ENCODE data around the gene NLGN4Y. TPM values are rescaled to one million over a fixed set of nuclear protein-coding genes. Genes with fewer than 3 reads are reported as not detected.

Gene NLGN4Y
- total RNA-seq, 1 experiment from 2014 or later, result not detected

DNA sequence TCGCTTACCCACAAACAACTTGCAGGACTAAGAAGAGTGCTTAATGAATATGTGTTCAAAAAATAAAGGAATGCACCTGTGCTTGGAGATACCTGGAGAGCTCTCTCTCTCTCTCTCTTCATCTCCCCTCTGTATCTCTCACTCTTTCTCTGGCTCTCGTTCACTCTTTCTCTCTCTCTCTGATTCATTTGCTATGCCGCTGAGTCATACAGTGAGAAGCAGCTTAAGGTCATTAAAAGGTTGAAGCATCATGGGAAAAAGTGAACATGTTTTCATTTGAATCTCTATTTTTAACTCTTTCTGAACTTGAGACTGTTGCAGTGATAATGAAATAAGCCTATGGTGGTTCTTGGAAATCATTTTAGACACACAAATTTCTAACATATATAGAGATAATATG is 277.8 kb downstream of the NLGN4Y start:
- H4K20me1 ChIP-seq (ENCODE audit: insufficient read depth), result no peaks in the 10 kb centered on the region
- no peak overlapping the region for H3K27ac ChIP-seq
- H3K9me2 ChIP-seq (ENCODE audit: insufficient read depth), result no peaks in the 10 kb centered on the region
- H3K9me3 ChIP-seq (ENCODE audit: insufficient read depth, low read depth), result no peaks in the 10 kb centered on the region
- no peak overlapping the region for H3K4me2 ChIP-seq
- no TSS peak for BruUV-seq (replicated peaks)
- H3K36me3 ChIP-seq (ENCODE audit: low read depth), result no peaks in the 10 kb centered on the region
- H2AFZ ChIP-seq, result no peak overlapping the region
- H3F3A ChIP-seq (ENCODE audit: insufficient read depth, low read depth), result no peaks in the 10 kb centered on the region
- ChIA-PET CTCF (no interaction called here), POLR2A (ENCODE audit: unreplicated experiment) (no interaction called here)
- no peak overlapping the region for H3K4me3 ChIP-seq
- DNase-seq, result no peak
- H3K79me2 ChIP-seq (ENCODE audit: low read depth), result no peaks in the 10 kb centered on the region
- no peaks in the 10 kb centered on the region for H3K27me3 ChIP-seq (ENCODE audit: insufficient read depth, low read depth)
- intact Hi-C loops (cut with micrococcal nuclease; ENCODE audit: unreplicated experiment), result no loop called here
- TF ChIP-seq, protein P1, sequence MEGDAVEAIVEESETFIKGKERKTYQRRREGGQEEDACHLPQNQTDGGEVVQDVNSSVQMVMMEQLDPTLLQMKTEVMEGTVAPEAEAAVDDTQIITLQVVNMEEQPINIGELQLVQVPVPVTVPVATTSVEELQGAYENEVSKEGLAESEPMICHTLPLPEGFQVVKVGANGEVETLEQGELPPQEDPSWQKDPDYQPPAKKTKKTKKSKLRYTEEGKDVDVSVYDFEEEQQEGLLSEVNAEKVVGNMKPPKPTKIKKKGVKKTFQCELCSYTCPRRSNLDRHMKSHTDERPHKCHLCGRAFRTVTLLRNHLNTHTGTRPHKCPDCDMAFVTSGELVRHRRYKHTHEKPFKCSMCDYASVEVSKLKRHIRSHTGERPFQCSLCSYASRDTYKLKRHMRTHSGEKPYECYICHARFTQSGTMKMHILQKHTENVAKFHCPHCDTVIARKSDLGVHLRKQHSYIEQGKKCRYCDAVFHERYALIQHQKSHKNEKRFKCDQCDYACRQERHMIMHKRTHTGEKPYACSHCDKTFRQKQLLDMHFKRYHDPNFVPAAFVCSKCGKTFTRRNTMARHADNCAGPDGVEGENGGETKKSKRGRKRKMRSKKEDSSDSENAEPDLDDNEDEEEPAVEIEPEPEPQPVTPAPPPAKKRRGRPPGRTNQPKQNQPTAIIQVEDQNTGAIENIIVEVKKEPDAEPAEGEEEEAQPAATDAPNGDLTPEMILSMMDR (conservative IDR thresholded peaks at IDR 0.05), result no peak
- no peak for TF ChIP-seq EZH2 (IDR thresholded peaks at IDR 0.05; ENCODE audit: low read depth)
- no peaks in the 10 kb centered on the region for H3K4me1 ChIP-seq (replicated peaks; ENCODE audit: insufficient read depth)

DNA sequence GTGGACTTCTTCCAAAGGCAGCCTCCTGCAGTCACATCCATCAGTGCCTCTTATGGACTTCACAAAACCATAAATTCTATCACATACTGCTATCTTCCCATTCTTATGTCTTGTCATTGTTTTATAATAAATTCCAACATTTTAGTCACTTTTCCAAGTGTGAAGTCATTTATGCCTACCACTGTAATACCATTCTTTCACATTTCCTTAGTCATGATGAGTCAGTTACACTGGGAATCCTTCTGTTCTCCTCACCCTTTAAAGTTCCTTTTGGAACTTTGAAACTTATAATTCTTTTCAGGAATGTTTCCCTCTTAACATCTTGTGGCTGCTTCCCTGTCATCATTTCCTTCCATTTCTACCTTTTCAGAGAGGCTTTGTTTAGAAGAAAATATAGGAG is 279.7 kb downstream of the NLGN4Y start:
- ChIA-PET POLR2A (ENCODE audit: unreplicated experiment) (no interaction called here), CTCF (no interaction called here)
- intact Hi-C loops (cut with micrococcal nuclease; ENCODE audit: unreplicated experiment), result no loop called here
- no peak overlapping the region for H3K27ac ChIP-seq
- no peaks in the 10 kb centered on the region for H4K20me1 ChIP-seq (ENCODE audit: insufficient read depth)
- no peaks in the 10 kb centered on the region for H3K9me2 ChIP-seq (ENCODE audit: insufficient read depth)
- no peak overlapping the region for H2AFZ ChIP-seq
- H3K4me1 ChIP-seq (replicated peaks; ENCODE audit: insufficient read depth), result no peaks in the 10 kb centered on the region
- H3K79me2 ChIP-seq (ENCODE audit: low read depth), result no peaks in the 10 kb centered on the region
- no peak overlapping the region for H3K4me2 ChIP-seq
- H3K36me3 ChIP-seq (ENCODE audit: low read depth), result no peaks in the 10 kb centered on the region
- no peaks in the 10 kb centered on the region for H3F3A ChIP-seq (ENCODE audit: insufficient read depth, low read depth)
- H3K9me3 ChIP-seq (ENCODE audit: insufficient read depth, low read depth), result no peaks in the 10 kb centered on the region
- TF ChIP-seq, protein P1 (conservative IDR thresholded peaks at IDR 0.05), result no peak
- TF ChIP-seq EZH2 (IDR thresholded peaks at IDR 0.05; ENCODE audit: low read depth), result no peak
- no peak for DNase-seq
- H3K27me3 ChIP-seq (ENCODE audit: insufficient read depth, low read depth), result no peaks in the 10 kb centered on the region
- BruUV-seq (replicated peaks), result no TSS peak
- H3K4me3 ChIP-seq, result no peak overlapping the region

DNA sequence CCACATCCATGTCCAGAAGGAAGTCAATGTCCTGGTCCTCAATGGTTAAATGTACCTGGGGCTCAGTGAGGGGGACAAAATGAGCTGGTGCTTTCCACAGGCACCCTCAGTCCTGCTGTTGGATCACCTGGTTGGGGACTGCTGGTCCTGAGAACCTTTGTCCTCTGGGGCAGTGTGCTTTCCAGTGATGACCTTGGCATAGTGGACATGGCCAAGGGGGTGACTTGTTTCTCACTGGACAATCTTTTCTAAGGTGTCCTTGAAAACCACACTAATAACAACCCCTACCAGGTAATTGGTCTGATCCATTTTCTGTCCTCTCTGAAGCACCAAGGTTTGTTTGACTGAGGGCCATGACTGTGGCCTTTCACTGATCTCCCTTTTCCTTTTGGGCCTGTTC is 294.1 kb downstream of the NLGN4Y start:
- Histone ChIP-seq H3K4me1 (replicated peaks; ENCODE audit: insufficient read depth) (no peaks in the 10 kb centered on the region), H3K27ac (no peak overlapping the region), H3K79me2 (ENCODE audit: low read depth) (no peaks in the 10 kb centered on the region), H3K9me3 (ENCODE audit: insufficient read depth, low read depth) (no peaks in the 10 kb centered on the region), H3K36me3 (ENCODE audit: low read depth) (no peaks in the 10 kb centered on the region), H3K4me2 (no peak overlapping the region), H3K27me3 (ENCODE audit: insufficient read depth, low read depth) (no peaks in the 10 kb centered on the region), H2AFZ (no peak overlapping the region), H3K9me2 (ENCODE audit: insufficient read depth) (no peaks in the 10 kb centered on the region), H4K20me1 (ENCODE audit: insufficient read depth) (no peaks in the 10 kb centered on the region), H3K4me3 (no peak overlapping the region), H3F3A (ENCODE audit: insufficient read depth, low read depth) (no peaks in the 10 kb centered on the region)
- no peak for DNase-seq
- TF ChIP-seq, protein P1 (conservative IDR thresholded peaks at IDR 0.05), result no peak
- TF ChIP-seq EZH2 (IDR thresholded peaks at IDR 0.05; ENCODE audit: low read depth), result no peak
- no TSS peak for BruUV-seq (replicated peaks)
- intact Hi-C loops (cut with micrococcal nuclease; ENCODE audit: unreplicated experiment), result no loop called here
- CTCF ChIA-PET, result no interaction called here
- POLR2A ChIA-PET (ENCODE audit: unreplicated experiment), result no interaction called here

All from PC-9 (cell line).